NCI-H1436 (cell line): ENCODE measurements around the gene GPR150.
A peak's percentile ranks its signal among the peaks of the same experiment; 100 is the strongest.

Experiments used
- DNase-seq: peaks from one replicate; lab custom pipeline; 2025; lab: John Stamatoyannopoulos, UW

GPR150 gene

DNA sequence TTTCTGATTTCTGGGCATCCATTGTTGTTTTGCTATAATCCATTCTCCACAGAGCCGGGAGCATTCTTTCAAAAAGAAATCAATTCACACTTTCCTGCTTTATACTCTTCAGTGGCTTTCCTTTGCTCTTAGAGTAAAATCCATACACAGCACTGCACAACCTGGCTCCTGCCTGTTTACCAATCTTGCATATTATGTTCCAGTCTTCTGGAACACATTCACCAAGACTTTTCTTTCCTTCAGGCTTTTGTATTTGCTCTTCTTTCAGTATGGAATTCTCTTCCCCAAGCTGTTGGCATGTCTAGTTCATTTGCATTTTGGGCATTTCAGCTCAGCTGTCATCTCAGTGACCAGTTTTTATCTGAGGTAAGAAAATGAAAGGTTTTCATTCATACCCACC, 33.0 kb downstream of the GPR150 start:
- DNase-seq: no peak

DNA sequence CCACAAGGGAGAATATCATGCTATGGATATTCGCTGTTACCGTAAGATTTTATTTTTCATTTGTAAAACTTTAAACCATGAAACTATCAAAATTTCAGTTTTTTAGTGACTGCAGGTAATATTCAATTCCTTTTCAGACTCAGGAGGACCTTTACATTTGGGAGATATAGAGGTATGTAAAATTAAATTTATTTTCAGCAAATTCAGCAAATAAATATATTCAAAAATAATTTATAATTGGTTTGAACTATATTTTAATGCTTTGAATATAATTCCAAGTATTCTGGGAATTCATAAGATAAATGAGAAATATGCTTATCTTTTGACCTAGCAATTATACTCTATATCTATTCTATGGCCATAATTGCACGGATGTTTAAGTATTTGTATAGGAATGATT, 34.3 kb downstream of the GPR150 start:
- no peak for DNase-seq

DNA sequence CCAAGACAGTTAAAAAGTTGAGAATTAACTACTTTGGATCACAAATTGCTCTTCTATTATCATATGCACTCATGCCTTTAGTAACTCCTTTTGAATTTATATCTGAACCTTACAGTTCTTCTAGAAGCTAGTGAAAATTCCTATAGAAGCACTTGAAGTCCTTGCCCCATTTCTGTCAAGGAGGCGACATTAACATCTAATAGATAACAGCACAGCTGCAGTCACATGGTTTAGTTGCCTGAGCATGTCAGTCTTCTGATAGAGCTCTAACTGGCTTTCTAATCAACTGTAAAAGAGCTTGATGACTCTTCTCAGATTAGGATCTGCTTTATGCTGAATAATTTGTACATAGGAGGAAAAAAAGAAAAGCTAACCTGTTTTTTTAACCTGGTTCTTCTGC, 35.7 kb downstream of the GPR150 start:
- DNase-seq: no peak

DNA sequence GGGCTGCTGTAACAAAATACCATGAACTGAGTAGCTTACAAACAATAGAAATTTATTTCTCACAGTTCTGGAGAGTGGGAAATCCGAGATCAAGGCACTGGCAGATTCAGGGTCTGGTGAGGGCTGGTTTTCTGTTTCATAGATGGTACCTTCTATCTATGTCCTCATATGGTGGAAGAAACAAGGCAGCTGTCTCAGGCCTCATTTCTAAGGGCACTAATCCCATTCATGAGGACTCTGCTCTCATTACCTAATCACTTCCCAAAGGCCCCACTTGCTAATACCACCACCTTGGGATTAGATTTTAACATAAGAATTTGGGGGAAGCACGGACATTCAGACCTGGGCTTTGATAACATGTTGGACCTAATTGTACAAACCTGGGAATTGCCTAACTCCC, 40.2 kb downstream of the GPR150 start:
- DNase-seq: no peak

DNA sequence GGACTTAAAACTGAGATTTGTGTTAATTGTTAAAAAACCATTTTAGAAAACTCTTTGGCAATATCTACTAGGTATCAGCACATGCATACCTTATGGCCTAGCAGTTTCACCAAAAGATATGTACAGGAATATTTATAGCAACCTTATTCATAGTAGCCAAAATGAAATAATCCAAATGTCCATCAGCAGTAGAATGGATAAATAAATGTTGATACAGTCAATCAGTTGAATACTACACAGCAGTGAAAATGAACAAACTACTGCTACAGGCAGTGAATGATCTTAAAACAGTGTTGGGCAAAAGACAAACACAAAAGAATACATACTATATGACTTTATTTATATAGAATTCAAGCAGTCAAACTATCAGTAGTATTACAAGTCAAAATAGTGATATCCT, 43.1 kb downstream of the GPR150 start:
- DNase-seq: no peak

DNA sequence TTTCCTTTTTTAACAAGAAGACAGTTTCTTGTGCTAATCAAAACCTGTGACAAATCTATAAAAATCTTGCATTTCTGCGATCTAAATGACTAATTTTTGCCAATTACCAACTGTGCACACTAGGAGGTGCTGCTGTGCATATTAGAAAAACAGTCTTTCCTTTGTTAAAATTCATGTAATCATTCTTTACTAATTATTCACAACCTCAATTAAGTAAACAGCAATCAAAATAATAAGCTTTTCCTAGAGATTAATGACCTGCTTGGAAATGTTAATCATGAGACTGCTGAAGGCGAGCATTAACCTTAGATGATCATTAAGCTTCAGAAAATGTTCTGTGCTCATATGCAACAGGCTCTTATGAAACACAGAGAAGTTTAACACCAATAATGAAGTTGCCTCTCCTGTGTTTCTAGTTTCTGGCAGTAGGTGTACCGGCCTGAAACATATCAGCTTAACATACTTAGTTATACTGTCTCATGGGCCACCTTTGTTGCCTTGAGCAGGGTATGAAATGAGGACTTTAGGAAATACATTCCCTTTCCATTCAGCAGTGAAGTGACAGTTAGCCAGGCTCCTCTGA, 44.4 kb downstream of the GPR150 start:
- peak; percentile 19 for DNase-seq

DNA sequence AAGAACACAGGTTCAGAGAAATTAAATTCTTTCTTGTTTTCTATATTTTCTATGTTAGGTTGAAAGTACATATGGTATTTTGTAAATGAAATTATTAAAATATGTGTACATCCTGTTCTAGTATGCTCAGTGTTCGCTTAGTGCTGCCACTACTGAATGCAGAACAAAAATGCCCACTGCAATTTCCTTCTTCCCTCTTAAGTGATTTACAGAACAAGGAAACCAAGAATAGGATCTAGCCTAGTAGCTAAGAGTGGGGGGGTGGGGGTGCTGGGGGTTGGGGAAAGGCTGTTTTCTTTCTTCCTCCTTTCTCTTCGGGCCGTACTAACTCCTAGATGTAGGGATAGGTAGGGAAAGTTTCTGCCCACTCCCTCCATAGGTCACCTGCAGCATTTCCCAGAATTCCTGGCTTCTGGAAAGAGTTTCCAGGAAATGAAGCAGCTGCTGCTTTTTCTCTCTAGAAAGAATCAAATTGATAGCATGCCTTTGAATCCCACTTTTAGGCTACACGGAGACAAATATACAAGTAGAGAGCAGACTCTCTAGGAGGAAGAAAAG, 47.3 kb downstream of the GPR150 start:
- DNase-seq: no peak

DNA sequence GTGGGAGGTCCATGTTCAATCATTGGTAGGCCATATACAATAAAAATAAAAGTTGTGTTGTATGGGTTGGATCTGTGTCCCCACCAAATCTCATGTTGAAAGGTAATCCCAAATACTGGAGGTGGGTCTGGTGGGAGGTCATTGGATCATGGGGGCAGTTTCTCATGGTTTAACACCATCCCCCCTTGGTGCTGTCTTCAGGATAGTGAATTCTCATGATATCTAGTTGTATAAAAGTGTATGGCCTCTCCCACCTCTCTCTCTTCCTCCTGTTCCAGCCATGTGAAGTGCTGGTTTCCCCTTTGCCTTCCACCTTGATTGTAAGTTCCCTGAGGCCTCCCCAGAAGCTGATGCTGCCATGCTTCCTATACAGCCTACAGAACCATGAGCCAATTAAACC, 47.8 kb downstream of the GPR150 start:
- no peak for DNase-seq

DNA sequence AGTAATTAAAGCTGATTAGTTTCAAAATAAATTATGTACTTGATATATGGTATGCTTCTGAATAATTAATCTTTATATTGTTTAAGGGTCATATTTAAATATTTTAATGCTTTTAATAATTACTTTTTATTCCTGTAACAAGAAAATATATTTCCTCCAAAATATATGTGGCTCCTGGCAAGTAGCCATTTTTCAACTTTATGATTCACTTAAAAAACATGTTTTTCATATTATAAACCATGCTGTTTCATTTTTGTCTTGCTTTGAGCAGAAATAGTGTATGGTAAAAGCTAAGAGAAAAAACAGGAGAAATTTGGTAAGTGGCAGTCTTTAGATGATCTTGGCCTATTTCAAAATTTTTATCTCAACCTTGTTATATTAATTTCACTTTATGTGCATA, 48.3 kb downstream of the GPR150 start:
- DNase-seq: no peak

DNA sequence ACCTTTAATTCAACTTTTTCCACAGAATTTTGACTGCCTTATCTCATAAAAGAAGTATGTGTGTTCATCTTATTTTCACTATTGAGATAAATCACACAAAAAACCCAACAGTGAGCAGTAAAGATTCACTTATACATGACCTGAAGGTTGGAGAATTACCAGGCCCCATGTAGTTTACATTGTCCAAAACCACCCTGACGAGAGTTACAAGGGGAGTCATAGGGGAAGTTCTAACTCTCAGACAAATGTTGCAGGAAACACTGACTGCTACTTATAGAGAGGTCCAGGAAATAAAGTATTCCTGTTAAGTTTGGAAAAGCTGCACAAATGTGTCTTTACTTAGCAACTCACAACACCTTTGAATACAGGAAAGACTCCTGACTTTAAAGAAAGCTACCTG, 48.8 kb downstream of the GPR150 start:
- DNase-seq: no peak

DNA sequence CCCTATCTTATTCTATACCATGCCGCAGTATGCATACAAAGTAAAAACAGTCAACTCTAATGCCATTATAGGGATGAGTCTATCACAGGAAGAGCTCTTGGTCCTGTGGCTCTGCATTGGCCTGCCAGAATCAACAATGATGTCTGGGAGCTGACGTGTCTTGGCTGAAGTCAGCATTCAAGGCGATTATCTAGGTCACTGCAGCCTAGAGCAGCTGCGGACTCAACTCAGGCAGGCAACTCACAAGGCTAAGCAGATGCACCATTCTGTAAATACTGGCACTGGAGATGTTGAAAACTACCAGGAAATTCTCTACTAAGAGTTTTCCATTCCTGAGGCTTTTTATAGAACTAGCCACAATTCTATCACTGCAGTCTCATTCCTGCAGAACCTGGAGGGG, 49.7 kb downstream of the GPR150 start:
- DNase-seq: no peak

DNA sequence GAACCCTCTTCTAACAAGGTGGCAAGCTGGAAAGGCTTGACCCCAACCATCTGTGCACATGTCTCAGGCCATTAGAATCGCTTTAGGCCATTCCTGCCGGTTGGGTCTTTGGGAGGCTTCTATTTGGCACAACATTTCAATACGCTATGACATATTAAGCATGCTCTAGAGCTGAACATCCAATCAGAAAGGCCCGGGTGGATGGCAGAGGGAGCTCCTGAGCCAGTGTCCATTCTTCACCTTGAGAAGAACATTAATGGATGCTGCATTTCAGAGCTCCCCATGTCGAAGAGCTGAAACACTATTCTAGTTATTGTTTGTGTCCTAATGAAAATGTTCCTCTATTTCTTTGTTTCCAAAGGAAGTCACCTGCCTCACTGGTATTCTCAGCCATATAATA, 50.1 kb downstream of the GPR150 start:
- DNase-seq: no peak

DNA sequence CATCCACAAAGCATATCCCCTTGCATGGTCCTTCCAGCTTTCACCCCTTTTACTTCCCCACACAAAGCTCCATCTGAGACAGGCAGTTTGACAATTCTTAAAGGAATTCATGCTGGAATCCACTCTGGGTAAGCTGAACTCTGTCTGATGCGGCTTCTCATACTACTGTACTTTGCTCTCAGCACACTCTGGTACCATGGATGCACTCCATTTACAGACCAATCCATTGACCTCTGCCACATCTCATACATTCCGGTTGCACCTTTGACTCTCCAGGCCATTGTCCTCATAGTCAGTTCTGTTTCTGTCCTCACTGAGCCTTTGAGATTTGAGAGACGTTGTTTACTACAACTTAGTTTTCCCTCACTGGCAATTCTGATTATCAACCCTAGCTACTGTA, 50.7 kb downstream of the GPR150 start:
- no peak for DNase-seq
